HepG2 (cell line): Measurements from ENCODE around the gene ZSCAN32. TPM values are rescaled to one million over a fixed set of nuclear protein-coding genes. Genes with fewer than 3 reads are reported as not detected.

Experiments used
- ATAC-seq: fragments of 200-7000 bp; cut with Tn5 transposase; 3 replicates; pipeline ENCODE4 v1.9.1; 2020; ENCODE audit warnings: mild to moderate bottlenecking, moderate library complexity
- BruUV-seq: library from RNA; stranded (reverse); fragments of 400-500 nt; replicated peaks from 2 replicates; lab custom pipeline; 2021; lab: Mats Ljungman, UMichigan
- CTCF ChIA-PET: fragments of 300-600 bp; formaldehyde crosslinking; extraction: SDS; loops from one replicate; lab custom pipeline; 2021; ENCODE audit warnings: low total read pairs, inconsistent platforms, low intra/inter-chr PET ratio; lab: Yijun Ruan, JAX
- POLR2A ChIA-PET: fragments of 350-600 bp; sonication (Branson Sonifier 250); formaldehyde crosslinking; loops from one replicate; lab custom pipeline; 2020; ENCODE audit warnings: antibody characterized with exemption, inconsistent platforms; lab: Yijun Ruan, JAX
- DNase-seq: peaks from one replicate; pipeline ENCODE4 v3.0.0-alpha.2; 2015; ENCODE audit warnings: low spot score
- FAIRE-seq: peaks from 3 replicates; lab custom pipeline; 2011; peaks lifted over from hg19 to GRCh38; lab: Jason Lieb, UNC
- H2AFZ ChIP-seq: one replicate; pipeline ENCODE4 v1.6.1; 2011; ENCODE audit warnings: low read length, inconsistent platforms
- H3K27ac ChIP-seq: fragments of 300-600 bp; 3 replicates; pipeline ENCODE4 v1.8.0; 2011; ENCODE audit warnings: mixed run types, mild to moderate bottlenecking, mixed read lengths, low read length, inconsistent platforms; ENCODE audit not compliant: insufficient read depth; ENCODE audit errors: extremely low read length
- H3K27me3 ChIP-seq, 2 experiments: fragments of 200-600 bp in 1 of 2; 2 replicates in 1 of 2; 3 replicates in 1 of 2; pipeline versions ENCODE4 v1.6.0 to v1.8.0; 2011; ENCODE audit warnings: low read length in 2 of 2, mild to moderate bottlenecking in 2 of 2, moderate library complexity in 2 of 2, inconsistent platforms in 1 of 2; ENCODE audit not compliant: insufficient read depth in 2 of 2, control insufficient read depth in 1 of 2
- H3K36me3 ChIP-seq, 2 experiments: fragments of 200-600 bp in 1 of 2; replicated peaks in 1 of 2; 2 replicates in 1 of 2; 3 replicates in 1 of 2; pipeline versions ENCODE4 v1.5.1 to v1.8.0; 2011; ENCODE audit warnings: low read length in 2 of 2, inconsistent platforms in 1 of 2; ENCODE audit not compliant: insufficient read depth in 2 of 2, control insufficient read depth in 1 of 2
- H3K4me1 ChIP-seq: 2 replicates; pipeline ENCODE4 v1.5.1; 2012; ENCODE audit warnings: low read length, inconsistent platforms; ENCODE audit not compliant: insufficient read depth
- H3K4me2 ChIP-seq: 2 replicates; pipeline ENCODE4 v1.6.0; 2011; ENCODE audit warnings: low read depth, low read length, inconsistent platforms
- H3K4me3 ChIP-seq, 3 experiments: fragments of 200-600 bp in 1 of 3; sonication (generic), shearing (Covaris generic) in 1 of 3; replicated peaks in 1 of 3; 2 replicates each; pipeline ENCODE4 v1.5.1; 2011 to 2016; ENCODE audit warnings: low read length in 3 of 3, inconsistent platforms in 2 of 3, low read depth in 2 of 3, mild to moderate bottlenecking in 2 of 3, control low read depth in 1 of 3, mixed read lengths in 1 of 3; ENCODE audit not compliant: insufficient read depth in 1 of 3
- H3K79me2 ChIP-seq: one replicate; pipeline ENCODE4 v1.6.1; 2011; ENCODE audit warnings: low read length, inconsistent platforms; ENCODE audit not compliant: insufficient read depth
- H3K9ac ChIP-seq: 2 replicates; pipeline ENCODE4 v1.6.0; 2011; ENCODE audit warnings: mild to moderate bottlenecking, low read depth, low read length, inconsistent platforms; ENCODE audit not compliant: insufficient read depth
- H3K9me3 ChIP-seq: 2 replicates; pipeline ENCODE4 v1.5.1; 2012; ENCODE audit warnings: mild to moderate bottlenecking, low read length
- H4K20me1 ChIP-seq: 2 replicates; pipeline ENCODE4 v1.6.0; 2011; ENCODE audit warnings: inconsistent platforms, mild to moderate bottlenecking, low read length, moderate library complexity; ENCODE audit not compliant: insufficient read depth
- CCAR2 ChIP-seq: fragments of 200-400 bp; formaldehyde crosslinking; optimal IDR thresholded peaks from 2 replicates; pipeline ENCODE3; 2018; ENCODE audit warnings: low read depth, mild to moderate bottlenecking, low read length, moderate library complexity
- CHD2 ChIP-seq: IDR thresholded peaks from 2 replicates; pipeline ENCODE4 v1.6.1; 2011; ENCODE audit warnings: low read depth, low read length, improper control_type of control experiment
- EED ChIP-seq: sonication (generic); formaldehyde crosslinking; IDR thresholded peaks from 2 replicates; pipeline ENCODE4 v1.5.0; 2020; ENCODE audit warnings: mild to moderate bottlenecking, missing genetic modification reagents
- EHMT2 ChIP-seq: fragments of 200-600 bp; sonication (generic); IDR thresholded peaks from 2 replicates; pipeline ENCODE4 v1.7.0; 2017; ENCODE audit warnings: antibody characterized with exemption, low read depth, low read length, borderline replicate concordance
- HDAC6 ChIP-seq: fragments of 200-600 bp; sonication (generic); IDR thresholded peaks from 2 replicates; pipeline ENCODE4 v1.7.0; 2017; ENCODE audit warnings: mild to moderate bottlenecking, antibody characterized with exemption, low read length, low read depth
- HNRNPK ChIP-seq: fragments of 200-400 bp; formaldehyde crosslinking; IDR thresholded peaks from 2 replicates; pipeline ENCODE4 v1.6.1; 2018; ENCODE audit warnings: low read length, low read depth, moderate library complexity, mild to moderate bottlenecking; ENCODE audit not compliant: poor library complexity, severe bottlenecking
- KMT2A ChIP-seq: sonication (generic); formaldehyde crosslinking; IDR thresholded peaks from 2 replicates; pipeline ENCODE4 v1.4.0; 2020; ENCODE audit warnings: missing genetic modification reagents
- PHF8 ChIP-seq: sonication (generic); formaldehyde crosslinking; IDR thresholded peaks from 2 replicates; pipeline ENCODE4 v1.5.0; 2020; ENCODE audit warnings: missing genetic modification reagents
- SOX13 ChIP-seq, 3 experiments: fragments of 450-650 bp in 1 of 3; sonication (generic) in 1 of 3; formaldehyde crosslinking in 1 of 3; IDR thresholded peaks in 2 of 3; conservative IDR thresholded peaks in 1 of 3; 2 replicates each; pipeline versions ENCODE4 v1.5.0 to v1.6.1; 2016 to 2020; ENCODE audit warnings: antibody characterized with exemption in 1 of 3, mild to moderate bottlenecking in 1 of 3, missing compliant biosample characterization in 1 of 3, missing genetic modification reagents in 1 of 3, moderate library complexity in 1 of 3
- ZBTB1 ChIP-seq: sonication (generic); formaldehyde crosslinking; IDR thresholded peaks from 2 replicates; pipeline ENCODE4 v1.4.0; 2020; ENCODE audit warnings: missing genetic modification reagents, borderline replicate concordance
- ZNF180 ChIP-seq: sonication (generic); formaldehyde crosslinking; IDR thresholded peaks from 2 replicates; pipeline ENCODE4 v1.4.0; 2020; ENCODE audit warnings: low read depth, missing genetic modification reagents, borderline replicate concordance
- ZNF460 ChIP-seq: sonication (generic); formaldehyde crosslinking; IDR thresholded peaks from 2 replicates; pipeline ENCODE4 v1.5.1; 2020; ENCODE audit warnings: missing genetic modification reagents, mild to moderate bottlenecking, borderline replicate concordance
- ZNF496 ChIP-seq: sonication (generic); formaldehyde crosslinking; IDR thresholded peaks from 2 replicates; pipeline ENCODE4 v1.8.1; 2023; ENCODE audit warnings: mild to moderate bottlenecking, moderate library complexity, missing genetic modification reagents; ENCODE audit not compliant: insufficient replicate concordance
- ZNF841 ChIP-seq: sonication (generic); formaldehyde crosslinking; IDR thresholded peaks from 2 replicates; pipeline ENCODE4 v1.8.1; 2023; ENCODE audit warnings: missing genetic modification reagents, borderline replicate concordance
- ZSCAN20 ChIP-seq: sonication (generic); formaldehyde crosslinking; IDR thresholded peaks from 2 replicates; pipeline ENCODE4 v1.4.0; 2020; ENCODE audit warnings: missing genetic modification reagents, mild to moderate bottlenecking, borderline replicate concordance
- WGBS: methylation state at CpG from one replicate; pipeline ENCODE4 v1.1.6; 2017; ENCODE audit warnings: low lambda C conversion rate; 5-methylcytosine and 5-hydroxymethylcytosine counted together
- in situ Hi-C: cut with HindIII; loops from 2 replicates; pipeline ENCODE4 v1.10.0; 2017; ENCODE audit warnings: low pct_unique_long_range_greater_than_20kb; ENCODE audit not compliant: extremely low pct_ligation_motif_present
- intact Hi-C: fragments of 100-400 bp; cut with micrococcal nuclease; formaldehyde crosslinking; loops from one replicate; pipeline ENCODE4 v1.10.0; 2022; ENCODE audit not compliant: unreplicated experiment
- polyA plus RNA-seq, 8 experiments: library from polyadenylated mRNA; depleted of rRNA in 3 of 8; stranded (reverse) in 7 of 8; unstranded in 1 of 8; fragments of >200 nt; fragmentation: Illumina TruSeq in 4 of 8; extraction: Trizol in 4 of 8; gene quantifications; 2 replicates each; pipeline versions ENCODE4 v1.2.1 to v1.2.3, GENCODE V29; 2011 to 2016; ENCODE audit warnings: low read depth in 4 of 8, missing spikeins in 1 of 8, mixed read lengths in 1 of 8; ENCODE audit not compliant: insufficient read depth in 1 of 8
- total RNA-seq, 5 experiments: library from RNA; depleted of rRNA; stranded (reverse); fragments of >200 nt; fragmentation: Illumina TruSeq; extraction: Trizol; gene quantifications; 2 replicates each; pipeline ENCODE4 v1.2.3, GENCODE V29; 2016; ENCODE audit warnings: low read depth in 1 of 5
- TF ChIP-seq, protein P1 (sequence below): sonication (generic); formaldehyde crosslinking; IDR thresholded peaks from 2 replicates; pipeline ENCODE4 v1.5.1; 2020; ENCODE audit warnings: missing genetic modification reagents, mild to moderate bottlenecking, borderline replicate concordance
- TF ChIP-seq, protein P2 (sequence below): sonication (generic); formaldehyde crosslinking; IDR thresholded peaks from 2 replicates; pipeline ENCODE4 v1.4.0; 2020; ENCODE audit warnings: missing genetic modification reagents
- TF ChIP-seq, protein P3 (sequence below): sonication (generic); formaldehyde crosslinking; IDR thresholded peaks from 2 replicates; pipeline ENCODE4 v1.4.0; 2020; ENCODE audit warnings: mild to moderate bottlenecking, missing genetic modification reagents

The ZSCAN32 gene
- total and polyA plus RNA-seq, 2 of the 13 experiments (the other 11 are each of a cell fraction or from before 2014, with no cell fraction given): 10.7 to 12.8 TPM

DNA sequence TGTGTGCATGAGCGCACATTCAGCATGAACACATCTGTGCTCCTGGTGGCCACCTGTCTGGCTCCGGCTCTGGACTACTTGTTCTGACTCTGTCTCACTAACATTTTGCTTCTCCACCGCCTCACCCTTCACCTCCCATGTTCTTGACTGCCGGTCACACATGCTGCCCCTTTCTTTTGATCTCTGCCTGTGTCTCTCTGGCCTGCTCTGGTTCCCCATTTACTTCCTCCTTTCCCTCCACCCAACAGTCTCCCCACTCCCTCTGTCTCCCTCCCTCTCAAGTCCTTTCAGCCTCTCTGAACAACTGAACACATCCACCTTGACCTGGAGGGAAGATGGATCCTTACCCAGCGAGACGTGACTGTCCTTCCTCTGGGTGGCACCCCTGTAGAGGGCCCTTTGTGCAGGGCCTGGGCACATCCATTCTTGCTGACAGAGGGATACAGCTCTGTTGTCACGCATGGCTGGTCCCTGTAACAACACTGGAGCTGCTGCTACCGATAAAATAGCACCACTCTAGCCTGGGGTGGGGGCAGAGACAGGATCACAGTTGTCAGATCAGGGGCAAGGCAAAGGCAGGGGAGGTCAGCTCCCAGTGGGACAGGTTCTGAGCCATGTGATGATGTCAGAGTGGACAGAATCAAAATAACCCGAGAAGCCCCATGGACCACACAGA, 11.0 kb downstream of the ZSCAN32 start:
- no peak overlapping the region for H3K4me3 ChIP-seq
- no peak overlapping the region for H3K27ac ChIP-seq
- DNase-seq (no peak), ATAC-seq (no peak), FAIRE-seq (no peak)
- ChIA-PET POLR2A (no interaction called here), CTCF (no interaction called here)
- WGBS: 92% methylated on average over 8 of the region's 9 CpGs
- BruUV-seq: no TSS peak
- TF ChIP-seq, protein P1, sequence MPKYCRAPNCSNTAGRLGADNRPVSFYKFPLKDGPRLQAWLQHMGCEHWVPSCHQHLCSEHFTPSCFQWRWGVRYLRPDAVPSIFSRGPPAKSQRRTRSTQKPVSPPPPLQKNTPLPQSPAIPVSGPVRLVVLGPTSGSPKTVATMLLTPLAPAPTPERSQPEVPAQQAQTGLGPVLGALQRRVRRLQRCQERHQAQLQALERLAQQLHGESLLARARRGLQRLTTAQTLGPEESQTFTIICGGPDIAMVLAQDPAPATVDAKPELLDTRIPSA (CRISPR knock-in tag): no peak
- TF ChIP-seq ZNF496 (CRISPR knock-in tag) (no peak), ZNF841 (CRISPR knock-in tag) (no peak), EED (CRISPR knock-in tag) (no peak), CHD2 (no peak), ZNF460 (CRISPR knock-in tag) (no peak), HNRNPK (no peak), PHF8 (CRISPR knock-in tag) (no peak), EHMT2 (no peak), KMT2A (no peak), ZNF180 (CRISPR knock-in tag) (no peak), CCAR2 (no peak), ZSCAN20 (no peak), SOX13 (IDR thresholded peaks at IDR 0.05) (no peak), SOX13 (CRISPR knock-in tag; conservative IDR thresholded peaks at IDR 0.05 in 1 of 2, IDR thresholded peaks at IDR 0.05 in 1 of 2) (no peak), ZBTB1 (CRISPR knock-in tag) (no peak), HDAC6 (no peak)
- TF ChIP-seq, protein P2, sequence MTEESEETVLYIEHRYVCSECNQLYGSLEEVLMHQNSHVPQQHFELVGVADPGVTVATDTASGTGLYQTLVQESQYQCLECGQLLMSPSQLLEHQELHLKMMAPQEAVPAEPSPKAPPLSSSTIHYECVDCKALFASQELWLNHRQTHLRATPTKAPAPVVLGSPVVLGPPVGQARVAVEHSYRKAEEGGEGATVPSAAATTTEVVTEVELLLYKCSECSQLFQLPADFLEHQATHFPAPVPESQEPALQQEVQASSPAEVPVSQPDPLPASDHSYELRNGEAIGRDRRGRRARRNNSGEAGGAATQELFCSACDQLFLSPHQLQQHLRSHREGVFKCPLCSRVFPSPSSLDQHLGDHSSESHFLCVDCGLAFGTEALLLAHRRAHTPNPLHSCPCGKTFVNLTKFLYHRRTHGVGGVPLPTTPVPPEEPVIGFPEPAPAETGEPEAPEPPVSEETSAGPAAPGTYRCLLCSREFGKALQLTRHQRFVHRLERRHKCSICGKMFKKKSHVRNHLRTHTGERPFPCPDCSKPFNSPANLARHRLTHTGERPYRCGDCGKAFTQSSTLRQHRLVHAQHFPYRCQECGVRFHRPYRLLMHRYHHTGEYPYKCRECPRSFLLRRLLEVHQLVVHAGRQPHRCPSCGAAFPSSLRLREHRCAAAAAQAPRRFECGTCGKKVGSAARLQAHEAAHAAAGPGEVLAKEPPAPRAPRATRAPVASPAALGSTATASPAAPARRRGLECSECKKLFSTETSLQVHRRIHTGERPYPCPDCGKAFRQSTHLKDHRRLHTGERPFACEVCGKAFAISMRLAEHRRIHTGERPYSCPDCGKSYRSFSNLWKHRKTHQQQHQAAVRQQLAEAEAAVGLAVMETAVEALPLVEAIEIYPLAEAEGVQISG (CRISPR knock-in tag): no peak
- TF ChIP-seq, protein P3, sequence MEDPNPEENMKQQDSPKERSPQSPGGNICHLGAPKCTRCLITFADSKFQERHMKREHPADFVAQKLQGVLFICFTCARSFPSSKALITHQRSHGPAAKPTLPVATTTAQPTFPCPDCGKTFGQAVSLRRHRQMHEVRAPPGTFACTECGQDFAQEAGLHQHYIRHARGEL (CRISPR knock-in tag): no peak
- H3K9me3 ChIP-seq: no peaks in the 10 kb centered on the region
- no peaks in the 10 kb centered on the region for H3K27me3 ChIP-seq
- no peak overlapping the region for H2AFZ ChIP-seq
- peaks cover 10 to 42% of the 10 kb centered on the region in 2 experiments for H3K36me3 ChIP-seq
- in situ Hi-C loops: no loop called here
- intact Hi-C loops: no loop called here
- no peaks in the 10 kb centered on the region for H3K4me1 ChIP-seq
- peaks cover under 1% of the 10 kb centered on the region for H3K79me2 ChIP-seq
- H4K20me1 ChIP-seq: no peaks in the 10 kb centered on the region
- no peak overlapping the region for H3K4me2 ChIP-seq
- H3K9ac ChIP-seq: no peak overlapping the region
